A673 (cell line): Measurements from ENCODE around the gene COL28A1. TPM values are rescaled to one million over a fixed set of nuclear protein-coding genes. Genes with fewer than 3 reads are reported as not detected.

Source experiments
- BruUV-seq: library from RNA; stranded (reverse); fragments of 400-500 nt; replicated peaks from 2 replicates; lab custom pipeline; 2021; lab: Mats Ljungman, UMichigan
- CTCF ChIA-PET: fragments of 300-600 bp; sonication (Branson Sonifier 250); formaldehyde crosslinking; loops from one replicate; lab custom pipeline; 2022; ENCODE audit warnings: antibody characterized with exemption; lab: Charles Lee
- POLR2A ChIA-PET: fragments of 300-600 bp; sonication (Branson Sonifier 250); formaldehyde crosslinking; loops from one replicate; lab custom pipeline; 2022; ENCODE audit warnings: antibody characterized with exemption; ENCODE audit not compliant: low non-redundant PET; lab: Charles Lee
- DNase-seq: peaks from one replicate; pipeline ENCODE4 v3.0.0-alpha.2; 2015; ENCODE audit warnings: low spot score
- H3K27ac ChIP-seq: fragments of 200-600 bp; sonication (generic); 2 replicates; pipeline ENCODE4 v1.5.1; 2016; ENCODE audit warnings: mixed run types, low read depth, mild to moderate bottlenecking, mixed read lengths, antibody characterized with exemption, low read length; ENCODE audit not compliant: poor library complexity, severe bottlenecking
- H3K27me3 ChIP-seq: fragments of 200-600 bp; sonication (generic); replicated peaks from 2 replicates; pipeline ENCODE4 v1.6.1; 2017; ENCODE audit warnings: mixed run types, low read depth, mild to moderate bottlenecking, mixed read lengths, antibody characterized with exemption, low read length; ENCODE audit not compliant: insufficient read depth, poor library complexity
- H3K36me3 ChIP-seq: fragments of 200-600 bp; sonication (generic); 2 replicates; pipeline ENCODE4 v1.6.1; 2016; ENCODE audit warnings: mixed run types, mild to moderate bottlenecking, mixed read lengths, antibody characterized with exemption, low read length; ENCODE audit not compliant: insufficient read depth, poor library complexity, severe bottlenecking
- H3K4me1 ChIP-seq: fragments of 200-600 bp; sonication (generic); 2 replicates; pipeline ENCODE4 v1.6.1; 2017; ENCODE audit warnings: mixed run types, mild to moderate bottlenecking, mixed read lengths, antibody characterized with exemption, low read length; ENCODE audit not compliant: insufficient read depth, poor library complexity, severe bottlenecking
- H3K4me3 ChIP-seq: fragments of 200-600 bp; sonication (generic); 2 replicates; pipeline ENCODE4 v1.5.1; 2016; ENCODE audit warnings: low read depth, mixed run types, mild to moderate bottlenecking, mixed read lengths, low read length; ENCODE audit not compliant: poor library complexity, severe bottlenecking
- H3K9me3 ChIP-seq: fragments of 200-600 bp; sonication (generic); 2 replicates; pipeline ENCODE4 v1.6.1; 2016; ENCODE audit warnings: mixed run types, low read depth, mild to moderate bottlenecking, mixed read lengths, antibody characterized with exemption, low read length; ENCODE audit not compliant: poor library complexity, severe bottlenecking
- EZH2 ChIP-seq: fragments of 200-600 bp; sonication (generic); IDR thresholded peaks from 2 replicates; pipeline ENCODE4 v1.6.1; 2017; ENCODE audit warnings: borderline replicate concordance, low read depth, mild to moderate bottlenecking, mixed read lengths, antibody characterized with exemption, low read length; ENCODE audit not compliant: poor library complexity, severe bottlenecking
- intact Hi-C: fragments of 100-400 bp; cut with micrococcal nuclease; formaldehyde crosslinking; loops from one replicate; pipeline ENCODE4 v1.10.0; 2022; ENCODE audit not compliant: unreplicated experiment
- total RNA-seq: library from RNA; stranded (reverse); gene quantifications from 2 replicates; pipeline ENCODE4 v1.2.3, GENCODE V29; 2021
- TF ChIP-seq, protein P1 (sequence below): fragments of 300-800, 200-600 bp; sonication (generic); conservative IDR thresholded peaks from 2 replicates; pipeline ENCODE4 v1.5.1; 2017; ENCODE audit warnings: low read depth, mild to moderate bottlenecking, antibody characterized with exemption, low read length, moderate library complexity, mixed read lengths

Gene COL28A1
- total RNA-seq, 1 experiment from 2014 or later, result 0.34 TPM

DNA sequence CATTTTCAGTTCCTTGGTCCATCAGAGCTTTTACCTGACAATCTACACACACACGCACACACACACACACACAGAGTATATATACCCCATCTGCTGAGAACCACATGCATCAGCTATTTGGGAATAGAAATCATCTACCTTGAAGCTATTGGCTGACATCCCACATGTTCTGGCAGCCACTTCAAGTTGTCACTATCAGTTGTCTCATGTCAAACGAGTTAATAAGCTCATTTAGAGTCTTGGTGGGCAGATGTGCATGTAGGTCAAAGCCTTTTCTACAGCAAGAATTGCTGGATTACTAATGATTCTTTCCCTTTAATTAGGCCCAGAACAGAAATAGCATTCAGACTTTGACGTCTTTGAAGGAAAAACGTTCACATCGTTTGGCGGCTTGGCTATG, 36.8 kb downstream of the COL28A1 start:
- Histone ChIP-seq H3K9me3 (no peaks in the 10 kb centered on the region), H3K36me3 (no peaks in the 10 kb centered on the region), H3K4me1 (peaks cover 20% of the 10 kb centered on the region), H3K27me3 (no peaks in the 10 kb centered on the region), H3K27ac (no peak overlapping the region), H3K4me3 (no peak overlapping the region)
- ChIA-PET CTCF (no interaction called here), POLR2A (no interaction called here)
- no peak for DNase-seq
- intact Hi-C loops, result no loop called here
- no peak for TF ChIP-seq EZH2
- TF ChIP-seq, protein P1, sequence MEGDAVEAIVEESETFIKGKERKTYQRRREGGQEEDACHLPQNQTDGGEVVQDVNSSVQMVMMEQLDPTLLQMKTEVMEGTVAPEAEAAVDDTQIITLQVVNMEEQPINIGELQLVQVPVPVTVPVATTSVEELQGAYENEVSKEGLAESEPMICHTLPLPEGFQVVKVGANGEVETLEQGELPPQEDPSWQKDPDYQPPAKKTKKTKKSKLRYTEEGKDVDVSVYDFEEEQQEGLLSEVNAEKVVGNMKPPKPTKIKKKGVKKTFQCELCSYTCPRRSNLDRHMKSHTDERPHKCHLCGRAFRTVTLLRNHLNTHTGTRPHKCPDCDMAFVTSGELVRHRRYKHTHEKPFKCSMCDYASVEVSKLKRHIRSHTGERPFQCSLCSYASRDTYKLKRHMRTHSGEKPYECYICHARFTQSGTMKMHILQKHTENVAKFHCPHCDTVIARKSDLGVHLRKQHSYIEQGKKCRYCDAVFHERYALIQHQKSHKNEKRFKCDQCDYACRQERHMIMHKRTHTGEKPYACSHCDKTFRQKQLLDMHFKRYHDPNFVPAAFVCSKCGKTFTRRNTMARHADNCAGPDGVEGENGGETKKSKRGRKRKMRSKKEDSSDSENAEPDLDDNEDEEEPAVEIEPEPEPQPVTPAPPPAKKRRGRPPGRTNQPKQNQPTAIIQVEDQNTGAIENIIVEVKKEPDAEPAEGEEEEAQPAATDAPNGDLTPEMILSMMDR, result no peak
- BruUV-seq, result no TSS peak

DNA sequence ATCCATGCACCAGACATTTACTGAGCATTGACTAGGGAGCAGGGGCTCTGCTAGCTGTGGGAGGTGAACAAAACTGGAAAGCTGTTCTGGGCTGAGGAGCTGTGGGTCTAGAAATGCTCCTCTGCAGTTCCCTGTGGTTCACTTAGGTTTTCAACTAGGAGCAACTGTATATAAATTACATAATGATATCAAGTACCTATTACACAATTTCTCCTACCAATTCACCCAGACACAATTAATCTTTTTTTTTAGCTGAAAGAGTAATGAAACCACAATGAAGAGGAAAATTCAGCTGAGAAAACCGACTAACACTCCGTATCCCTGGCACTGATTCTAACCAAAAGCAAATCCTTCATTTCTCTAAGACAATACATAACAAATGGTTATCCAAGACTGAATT, 39.4 kb downstream of the COL28A1 start:
- Histone ChIP-seq H3K36me3 (no peaks in the 10 kb centered on the region), H3K4me3 (no peak overlapping the region), H3K27ac (no peak overlapping the region), H3K9me3 (no peaks in the 10 kb centered on the region), H3K4me1 (peaks cover 20% of the 10 kb centered on the region), H3K27me3 (no peaks in the 10 kb centered on the region)
- ChIA-PET CTCF (no interaction called here), POLR2A (no interaction called here)
- no peak for TF ChIP-seq EZH2
- TF ChIP-seq, protein P1, result no peak
- no peak for DNase-seq
- BruUV-seq, result no TSS peak
- intact Hi-C loops, result no loop called here

DNA sequence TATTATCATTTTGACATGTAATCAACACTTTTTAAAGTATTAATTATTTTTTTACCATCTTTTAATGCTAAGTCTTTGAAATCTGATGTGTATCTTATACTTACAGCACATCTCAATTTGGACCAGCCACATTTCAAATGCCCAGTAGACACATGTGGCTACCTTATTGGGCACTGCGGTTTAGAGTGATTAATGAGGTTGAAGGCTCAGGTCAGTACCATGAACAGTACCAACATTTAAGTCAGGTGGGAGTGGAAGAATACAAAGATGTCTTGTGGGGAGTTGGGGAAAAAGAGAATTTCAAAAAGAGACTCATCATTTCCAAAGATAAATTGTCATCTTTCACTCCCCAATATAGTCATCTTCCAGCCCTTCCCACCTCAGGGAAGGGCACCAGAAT, 40.5 kb downstream of the COL28A1 start:
- POLR2A ChIA-PET, result no interaction called here
- TF ChIP-seq, protein P1, result no peak
- TF ChIP-seq EZH2, result no peak
- no peak overlapping the region for H3K27ac ChIP-seq
- no peak overlapping the region for H3K4me3 ChIP-seq
- no peaks in the 10 kb centered on the region for H3K36me3 ChIP-seq
- H3K27me3 ChIP-seq, result no peaks in the 10 kb centered on the region
- no peaks in the 10 kb centered on the region for H3K9me3 ChIP-seq
- H3K4me1 ChIP-seq, result peaks cover 20% of the 10 kb centered on the region
- no TSS peak for BruUV-seq
- DNase-seq, result no peak
- intact Hi-C loops, result no loop called here
- CTCF ChIA-PET, result no interaction called here
